Measurements from ENCODE around the gene MDGA2. TPM values are rescaled to one million over a fixed set of nuclear protein-coding genes. Genes with fewer than 3 reads are reported as not detected.

MDGA2 gene
- total and polyA plus RNA-seq, 7 experiments from 2014 or later, result not detected

DNA sequence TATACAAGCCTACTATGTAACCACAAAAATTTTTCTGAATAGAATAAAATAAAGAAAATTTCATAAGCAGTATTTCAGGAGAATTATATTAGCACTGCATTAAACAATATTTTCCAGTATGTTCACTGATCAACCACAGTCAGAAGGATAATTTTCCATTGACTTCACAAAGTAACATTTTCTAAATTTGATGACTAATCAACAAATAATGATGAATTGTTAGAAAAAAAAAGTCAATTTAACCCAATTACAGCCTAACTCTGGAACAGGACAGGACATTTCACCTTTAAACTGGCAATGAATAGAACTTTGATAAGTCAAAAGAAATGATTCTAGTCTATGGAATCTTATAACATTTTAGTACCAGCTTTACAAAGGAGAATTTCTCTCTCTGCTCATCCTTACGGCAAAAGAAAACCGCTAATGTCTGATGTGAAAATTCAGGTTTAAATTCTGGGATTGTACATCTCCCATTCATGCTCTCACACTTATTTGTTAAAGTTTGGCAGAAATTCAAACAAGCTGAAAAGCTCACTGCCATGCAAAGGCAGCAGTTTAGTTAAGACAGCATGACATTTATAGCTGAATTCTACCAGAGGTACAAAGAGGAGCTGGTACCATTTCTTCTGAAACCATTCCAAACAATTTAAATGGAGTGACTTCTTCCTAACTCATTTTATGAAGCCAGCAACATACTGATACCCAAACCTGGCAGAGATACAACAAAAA, 84.5 kb downstream of the MDGA2 start:
- H3K27ac ChIP-seq (ENCODE audit: low read depth, low read length), result no peak overlapping the region
- H3K4me1 ChIP-seq (ENCODE audit: control insufficient read depth in 2 of 2, insufficient read depth in 2 of 2, low read length in 2 of 2), result no peaks in the 10 kb centered on the region
- no peaks in the 10 kb centered on the region for H3K36me3 ChIP-seq (ENCODE audit: control insufficient read depth in 2 of 3, insufficient read depth in 3 of 3, low read length in 3 of 3)
- H3K4me1 Mint-ChIP-seq, result no peaks in the 10 kb centered on the region
- no peak overlapping the region for H3K4me3 ChIP-seq (ENCODE audit: low read length)
- POLR2A ChIA-PET, result no interaction called here
- H3K9me3 ChIP-seq (ENCODE audit: control insufficient read depth in 2 of 3, low read length in 3 of 3), result no peaks in the 10 kb centered on the region
- no peaks in the 10 kb centered on the region for H3K36me3 Mint-ChIP-seq
- H3K9me3 Mint-ChIP-seq, result peaks cover 0 to 20% (median 7%) of the 10 kb centered on the region in 11 donors
- intact Hi-C loops (cut with micrococcal nuclease), result no loop called here
- DNase-seq (no peak), ATAC-seq (no peak)
- no peak overlapping the region for H3K4me3 Mint-ChIP-seq
- H3K27ac Mint-ChIP-seq, result no peak overlapping the region
- CTCF ChIA-PET, result no interaction called here
- no peaks in the 10 kb centered on the region for H3K27me3 Mint-ChIP-seq
- H3K27me3 ChIP-seq (ENCODE audit: control insufficient read depth in 2 of 2, insufficient read depth in 2 of 2, low read length in 2 of 2), result no peaks in the 10 kb centered on the region

DNA sequence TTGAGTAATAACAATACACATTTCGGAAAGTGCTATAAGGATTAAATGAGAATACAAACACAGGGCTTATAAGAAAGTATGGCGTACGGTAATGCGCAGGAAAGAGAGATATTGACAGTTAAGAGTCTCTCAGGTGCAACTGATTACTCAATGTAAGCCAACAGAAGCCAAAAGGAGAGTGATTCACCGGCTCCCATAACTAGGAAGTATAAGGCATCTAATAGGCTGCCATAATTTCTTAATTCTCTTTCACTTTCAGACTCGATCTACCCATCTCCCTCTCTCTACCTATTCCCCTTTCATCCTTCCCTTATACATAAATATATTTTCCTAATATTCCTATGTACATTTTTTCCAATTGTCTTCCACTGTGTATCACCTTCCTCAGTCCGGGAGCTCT, 90.0 kb downstream of the MDGA2 start:
- H3K4me3 ChIP-seq (ENCODE audit: low read length), result no peak overlapping the region
- ChIA-PET CTCF (no interaction called here), POLR2A (no interaction called here)
- DNase-seq (no peak), ATAC-seq (no peak)
- Mint-ChIP-seq H3K4me3 (no peak overlapping the region), H3K9me3 (peaks cover 0 to 27% (median 2%) of the 10 kb centered on the region in 11 donors), H3K27me3 (no peaks in the 10 kb centered on the region), H3K4me1 (no peaks in the 10 kb centered on the region), H3K27ac (no peak overlapping the region), H3K36me3 (peaks cover 0 to under 1% (median 0%) of the 10 kb centered on the region in 5 donors)
- no peaks in the 10 kb centered on the region for H3K9me3 ChIP-seq (ENCODE audit: control insufficient read depth in 2 of 3, low read length in 3 of 3)
- H3K27me3 ChIP-seq (ENCODE audit: control insufficient read depth in 2 of 2, insufficient read depth in 2 of 2, low read length in 2 of 2), result no peaks in the 10 kb centered on the region
- no peaks in the 10 kb centered on the region for H3K36me3 ChIP-seq (ENCODE audit: control insufficient read depth in 2 of 3, insufficient read depth in 3 of 3, low read length in 3 of 3)
- intact Hi-C loops (cut with micrococcal nuclease), result no loop called here
- no peak overlapping the region for H3K27ac ChIP-seq (ENCODE audit: low read depth, low read length)
- H3K4me1 ChIP-seq (ENCODE audit: control insufficient read depth in 2 of 2, insufficient read depth in 2 of 2, low read length in 2 of 2), result no peaks in the 10 kb centered on the region

DNA sequence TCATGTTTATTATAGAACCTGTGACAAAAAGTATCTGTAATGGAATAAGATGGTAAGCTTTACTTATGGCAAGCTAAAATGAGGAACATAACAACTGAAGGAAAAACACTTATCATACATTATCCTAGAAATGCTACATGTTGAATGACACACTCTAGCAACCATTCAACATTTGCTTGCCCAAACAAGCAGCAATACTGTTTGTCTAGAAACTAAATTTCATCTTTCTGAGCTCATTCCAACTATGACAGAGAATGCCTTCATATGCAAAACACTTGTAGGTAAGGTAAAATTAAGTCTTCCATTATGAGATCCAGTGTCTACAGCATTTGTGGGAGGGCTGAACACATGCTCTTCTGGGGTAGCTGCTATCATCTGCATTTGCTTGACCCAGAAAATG, 108.1 kb downstream of the MDGA2 start:
- Histone ChIP-seq H3K36me3 (ENCODE audit: control insufficient read depth in 2 of 3, insufficient read depth in 3 of 3, low read length in 3 of 3) (no peaks in the 10 kb centered on the region), H3K27me3 (ENCODE audit: control insufficient read depth in 2 of 2, insufficient read depth in 2 of 2, low read length in 2 of 2) (no peaks in the 10 kb centered on the region), H3K4me3 (ENCODE audit: low read length) (no peak overlapping the region), H3K9me3 (ENCODE audit: control insufficient read depth in 2 of 3, low read length in 3 of 3) (peaks cover 0 to 4% (median 0%) of the 10 kb centered on the region in 3 experiments), H3K27ac (ENCODE audit: low read depth, low read length) (no peak overlapping the region), H3K4me1 (ENCODE audit: control insufficient read depth in 2 of 2, insufficient read depth in 2 of 2, low read length in 2 of 2) (no peaks in the 10 kb centered on the region)
- no peak overlapping the region for H3K27ac Mint-ChIP-seq
- H3K27me3 Mint-ChIP-seq, result no peaks in the 10 kb centered on the region
- intact Hi-C loops (cut with micrococcal nuclease), result no loop called here
- ChIA-PET CTCF (no interaction called here), POLR2A (no interaction called here)
- H3K9me3 Mint-ChIP-seq, result peaks cover 4 to 26% (median 11%) of the 10 kb centered on the region in 11 donors
- no peaks in the 10 kb centered on the region for H3K4me1 Mint-ChIP-seq
- no peak overlapping the region for H3K4me3 Mint-ChIP-seq
- ATAC-seq (no peak), DNase-seq (no peak)
- peaks cover 0 to 5% (median 0%) of the 10 kb centered on the region in 5 donors for H3K36me3 Mint-ChIP-seq

DNA sequence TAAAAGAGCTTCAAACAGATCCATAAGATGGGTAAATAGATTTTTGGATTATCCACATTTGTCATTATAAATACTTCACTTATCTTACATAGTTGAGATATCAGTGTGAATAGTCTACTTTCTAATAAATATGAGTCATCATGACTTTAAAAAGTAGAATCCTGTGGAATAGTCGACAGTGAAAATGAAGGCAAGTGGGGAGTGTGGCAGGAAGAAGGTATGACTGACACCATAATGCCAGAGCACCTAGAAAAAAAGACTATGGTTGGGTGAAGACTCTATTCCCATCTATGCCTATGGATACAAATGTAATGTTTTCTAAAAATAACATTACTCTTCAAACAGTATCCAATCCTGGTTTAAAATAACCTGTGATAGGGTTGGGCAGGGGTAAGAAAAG, 117.5 kb downstream of the MDGA2 start:
- intact Hi-C loops (cut with micrococcal nuclease), result no loop called here
- DNase-seq (no peak), ATAC-seq (no peak)
- no peak overlapping the region for H3K27ac ChIP-seq (ENCODE audit: low read depth, low read length)
- no peaks in the 10 kb centered on the region for H3K27me3 Mint-ChIP-seq
- CTCF ChIA-PET, result no interaction called here
- H3K36me3 ChIP-seq (ENCODE audit: control insufficient read depth in 2 of 3, insufficient read depth in 3 of 3, low read length in 3 of 3), result no peaks in the 10 kb centered on the region
- H3K36me3 Mint-ChIP-seq, result peaks cover 0 to 9% (median 0%) of the 10 kb centered on the region in 5 donors
- POLR2A ChIA-PET, result no interaction called here
- H3K27me3 ChIP-seq (ENCODE audit: control insufficient read depth in 2 of 2, insufficient read depth in 2 of 2, low read length in 2 of 2), result no peaks in the 10 kb centered on the region
- peaks cover 2 to 16% (median 7%) of the 10 kb centered on the region in 11 donors for H3K9me3 Mint-ChIP-seq
- no peak overlapping the region for H3K4me3 Mint-ChIP-seq
- no peaks in the 10 kb centered on the region for H3K4me1 ChIP-seq (ENCODE audit: control insufficient read depth in 2 of 2, insufficient read depth in 2 of 2, low read length in 2 of 2)
- no peak overlapping the region for H3K27ac Mint-ChIP-seq
- H3K4me3 ChIP-seq (ENCODE audit: low read length), result no peak overlapping the region
- H3K4me1 Mint-ChIP-seq, result no peaks in the 10 kb centered on the region
- no peaks in the 10 kb centered on the region for H3K9me3 ChIP-seq (ENCODE audit: control insufficient read depth in 2 of 3, low read length in 3 of 3)

DNA sequence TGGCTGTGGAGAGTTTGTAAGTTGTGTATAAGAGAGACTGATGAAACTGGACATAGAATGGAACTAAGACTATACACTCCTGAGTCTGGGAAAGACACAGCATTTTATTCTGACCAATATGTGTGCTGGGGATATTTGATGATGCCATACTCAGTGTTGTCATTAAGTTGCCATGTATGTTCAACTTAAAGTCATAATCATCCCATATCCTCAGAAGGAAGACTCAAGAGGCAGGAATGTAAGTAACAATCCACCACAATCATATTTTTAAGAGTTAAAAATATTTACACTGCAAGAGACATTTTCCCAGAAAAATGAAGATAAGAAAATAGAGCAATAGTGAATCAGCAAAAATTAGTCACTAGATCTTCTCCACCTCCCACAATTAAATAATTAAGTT, 120.1 kb downstream of the MDGA2 start:
- H3K9me3 ChIP-seq (ENCODE audit: control insufficient read depth in 2 of 3, low read length in 3 of 3), result no peaks in the 10 kb centered on the region
- CTCF ChIA-PET, result no interaction called here
- no peak overlapping the region for H3K27ac Mint-ChIP-seq
- H3K4me1 ChIP-seq (ENCODE audit: control insufficient read depth in 2 of 2, insufficient read depth in 2 of 2, low read length in 2 of 2), result no peaks in the 10 kb centered on the region
- intact Hi-C loops (cut with micrococcal nuclease), result no loop called here
- H3K4me1 Mint-ChIP-seq, result no peaks in the 10 kb centered on the region
- no peak overlapping the region for H3K27ac ChIP-seq (ENCODE audit: low read depth, low read length)
- no peak for DNase-seq
- no peak overlapping the region for H3K4me3 ChIP-seq (ENCODE audit: low read length)
- no peaks in the 10 kb centered on the region for H3K36me3 ChIP-seq (ENCODE audit: control insufficient read depth in 2 of 3, insufficient read depth in 3 of 3, low read length in 3 of 3)
- H3K27me3 Mint-ChIP-seq, result no peaks in the 10 kb centered on the region
- H3K9me3 Mint-ChIP-seq, result peaks cover 0 to 11% (median 0%) of the 10 kb centered on the region in 11 donors
- ATAC-seq, result no peak
- H3K36me3 Mint-ChIP-seq, result no peaks in the 10 kb centered on the region
- no peaks in the 10 kb centered on the region for H3K27me3 ChIP-seq (ENCODE audit: control insufficient read depth in 2 of 2, insufficient read depth in 2 of 2, low read length in 2 of 2)
- POLR2A ChIA-PET, result no interaction called here
- H3K4me3 Mint-ChIP-seq, result no peak overlapping the region

DNA sequence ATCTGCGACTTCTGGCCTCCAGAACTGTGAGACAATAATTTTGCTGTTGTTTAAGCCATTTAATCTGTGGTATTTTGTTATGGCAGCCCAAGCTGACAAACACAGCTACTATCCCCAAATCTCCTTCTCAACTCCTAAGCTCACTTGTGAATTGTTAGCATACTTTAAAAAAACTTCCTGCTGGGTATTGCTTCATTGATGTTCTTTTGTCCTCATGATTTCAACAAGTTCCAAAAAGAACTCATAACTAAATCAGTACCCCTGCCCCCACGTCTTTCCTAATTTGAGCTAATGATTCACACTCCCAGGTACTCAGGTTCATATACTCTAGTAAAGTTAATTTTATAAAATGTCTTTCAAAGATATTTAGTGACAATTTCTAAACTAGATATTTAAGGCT, 125.5 kb downstream of the MDGA2 start:
- Histone ChIP-seq H3K27ac (ENCODE audit: low read depth, low read length) (no peak overlapping the region), H3K36me3 (ENCODE audit: control insufficient read depth in 2 of 3, insufficient read depth in 3 of 3, low read length in 3 of 3) (no peaks in the 10 kb centered on the region), H3K4me3 (ENCODE audit: low read length) (no peak overlapping the region), H3K9me3 (ENCODE audit: control insufficient read depth in 2 of 3, low read length in 3 of 3) (no peaks in the 10 kb centered on the region), H3K4me1 (ENCODE audit: control insufficient read depth in 2 of 2, insufficient read depth in 2 of 2, low read length in 2 of 2) (no peaks in the 10 kb centered on the region), H3K27me3 (ENCODE audit: control insufficient read depth in 2 of 2, insufficient read depth in 2 of 2, low read length in 2 of 2) (no peaks in the 10 kb centered on the region)
- H3K4me3 Mint-ChIP-seq, result no peak overlapping the region
- intact Hi-C loops (cut with micrococcal nuclease), result no loop called here
- POLR2A ChIA-PET, result no interaction called here
- no peak overlapping the region for H3K27ac Mint-ChIP-seq
- no peaks in the 10 kb centered on the region for H3K36me3 Mint-ChIP-seq
- no peak for ATAC-seq
- DNase-seq, result no peak
- no peaks in the 10 kb centered on the region for H3K27me3 Mint-ChIP-seq
- H3K9me3 Mint-ChIP-seq, result peaks cover 0 to 14% (median 0%) of the 10 kb centered on the region in 11 donors
- CTCF ChIA-PET, result no interaction called here
- H3K4me1 Mint-ChIP-seq, result no peaks in the 10 kb centered on the region

DNA sequence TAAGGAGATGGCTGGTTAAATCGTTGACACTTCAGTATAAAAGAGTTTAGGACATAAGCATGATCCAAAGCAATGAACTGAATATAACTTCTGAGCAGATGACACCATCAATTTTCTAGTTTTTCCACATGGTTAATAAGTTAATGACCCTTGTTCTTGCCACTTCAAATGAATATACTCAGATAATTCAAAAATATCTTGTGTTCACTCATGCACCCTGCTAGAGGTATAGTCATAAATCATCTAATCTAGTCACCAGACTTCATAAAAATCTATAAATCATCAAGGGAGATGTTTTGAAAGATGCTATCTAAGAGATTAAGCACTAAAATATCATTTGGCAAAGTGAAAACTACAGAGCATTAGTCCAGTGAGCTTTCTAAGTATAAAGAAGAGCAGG, 131.9 kb downstream of the MDGA2 start:
- DNase-seq, result no peak
- intact Hi-C loops (cut with micrococcal nuclease), result no loop called here
- no peak overlapping the region for H3K4me3 ChIP-seq (ENCODE audit: low read length)
- no peak overlapping the region for H3K27ac Mint-ChIP-seq
- H3K4me1 Mint-ChIP-seq, result no peaks in the 10 kb centered on the region
- H3K27me3 Mint-ChIP-seq, result no peaks in the 10 kb centered on the region
- no peaks in the 10 kb centered on the region for H3K27me3 ChIP-seq (ENCODE audit: control insufficient read depth in 2 of 2, insufficient read depth in 2 of 2, low read length in 2 of 2)
- no peaks in the 10 kb centered on the region for H3K36me3 ChIP-seq (ENCODE audit: control insufficient read depth in 2 of 3, insufficient read depth in 3 of 3, low read length in 3 of 3)
- ATAC-seq, result no peak
- no peaks in the 10 kb centered on the region for H3K4me1 ChIP-seq (ENCODE audit: control insufficient read depth in 2 of 2, insufficient read depth in 2 of 2, low read length in 2 of 2)
- no peak overlapping the region for H3K27ac ChIP-seq (ENCODE audit: low read depth, low read length)
- peaks cover 0 to 9% (median 0%) of the 10 kb centered on the region in 11 donors for H3K9me3 Mint-ChIP-seq
- no peaks in the 10 kb centered on the region for H3K9me3 ChIP-seq (ENCODE audit: control insufficient read depth in 2 of 3, low read length in 3 of 3)
- H3K4me3 Mint-ChIP-seq, result no peak overlapping the region
- CTCF ChIA-PET, result no interaction called here
- POLR2A ChIA-PET, result no interaction called here
- H3K36me3 Mint-ChIP-seq, result no peaks in the 10 kb centered on the region
